Activated T-cell treated with anti-CD3 and anti-CD28 coated beads for 48 hours (primary cell): ENCODE measurements around the gene AGAP2.
A peak's percentile ranks its signal among the peaks of the same experiment; 100 is the strongest.

ENCODE experiments used
- DNase-seq: peaks from one replicate; pipeline ENCODE4 v3.0.0-alpha.2; 2020; ENCODE audit warnings: low read depth

The AGAP2 gene

DNA sequence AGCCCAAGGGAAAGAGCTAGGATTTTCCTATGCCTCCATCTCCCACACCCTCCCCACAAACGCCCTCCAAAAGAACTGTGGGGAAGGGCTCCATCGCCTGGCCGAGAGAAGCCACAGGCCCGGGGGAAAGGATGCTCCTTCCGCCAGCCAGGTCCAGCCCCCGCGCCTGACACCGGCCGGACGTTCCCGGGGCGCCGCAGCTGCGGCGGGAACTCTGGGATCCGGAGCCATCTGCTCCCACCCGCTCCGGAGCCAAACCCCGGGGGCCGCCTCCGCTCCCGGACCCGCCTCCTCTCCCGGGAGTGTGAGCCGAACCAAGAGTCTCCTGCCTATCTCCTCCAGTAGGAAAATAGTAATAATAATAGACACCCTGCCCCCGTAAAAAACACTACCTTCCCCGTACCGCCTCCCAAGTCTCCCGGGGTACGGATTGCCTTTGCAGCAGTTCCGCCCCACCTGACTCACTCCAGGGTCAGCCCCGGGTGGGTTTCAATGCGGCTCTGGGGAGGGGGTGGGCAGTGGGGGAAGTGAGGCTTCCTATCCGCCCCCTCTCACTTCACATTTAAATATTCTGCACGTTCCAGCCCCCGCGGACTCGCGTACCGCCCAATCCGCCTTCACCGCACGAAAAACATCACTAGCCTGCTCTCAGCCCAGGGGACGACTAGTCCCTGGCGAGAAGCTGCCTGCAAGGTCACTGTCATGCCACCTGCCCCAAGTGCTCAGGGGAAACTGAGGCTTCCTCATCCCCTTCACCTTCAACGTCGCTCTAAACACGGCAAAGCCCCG is 2.4 kb downstream of the AGAP2 start:
- DNase-seq: no peak

DNA sequence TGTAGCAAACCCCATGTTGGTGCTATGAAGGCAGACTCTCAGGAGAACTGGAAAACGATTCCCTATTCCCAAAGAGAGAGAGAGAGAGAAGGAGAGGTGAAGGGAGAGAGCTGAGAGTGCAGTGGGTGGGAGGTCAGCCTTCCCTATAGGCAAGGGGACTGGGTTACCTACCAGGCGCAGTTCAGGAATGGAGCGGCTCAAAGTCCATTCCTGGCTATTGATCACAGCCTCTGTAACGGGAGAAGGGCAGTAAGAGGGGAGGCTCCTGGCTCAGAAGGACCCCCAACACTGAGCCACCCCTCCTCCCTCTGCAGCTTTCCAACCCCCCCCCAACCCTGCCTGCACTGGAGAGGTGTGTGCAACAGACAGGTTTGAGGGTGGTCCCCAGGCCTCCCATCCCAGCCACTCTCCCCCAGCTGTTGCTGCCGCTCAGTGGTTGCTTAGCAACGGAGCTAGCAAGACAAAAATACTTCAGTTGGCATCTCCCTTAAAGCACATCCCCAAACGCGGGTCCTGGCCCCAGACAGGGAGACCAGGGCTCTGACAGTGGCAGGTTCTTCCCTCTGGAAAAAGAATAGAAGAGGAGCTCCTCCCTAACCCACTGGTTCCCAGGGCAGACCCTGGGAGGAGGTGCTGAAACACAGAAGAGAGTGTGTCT is 3.2 kb downstream of the AGAP2 start:
- DNase-seq: no peak

DNA sequence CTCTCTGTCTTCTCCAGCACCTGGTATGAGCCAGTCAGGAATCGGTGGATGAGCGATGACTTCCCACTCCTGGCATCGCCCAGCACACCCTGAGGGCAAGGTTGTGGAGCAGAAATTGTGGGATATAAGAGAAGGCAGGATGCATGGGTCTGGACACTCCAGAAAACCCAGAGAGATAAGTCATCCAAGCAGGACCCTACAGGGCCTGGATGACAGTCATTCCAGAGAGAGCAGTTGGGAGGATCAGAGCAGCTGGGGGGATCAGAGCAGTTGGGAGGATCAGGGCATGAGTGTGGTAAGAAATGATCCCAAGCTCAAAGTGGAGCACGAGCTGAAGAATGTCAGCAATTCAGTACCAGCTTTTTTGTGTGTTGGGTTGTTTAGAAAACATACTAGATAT is 4.0 kb downstream of the AGAP2 start:
- no peak for DNase-seq

DNA sequence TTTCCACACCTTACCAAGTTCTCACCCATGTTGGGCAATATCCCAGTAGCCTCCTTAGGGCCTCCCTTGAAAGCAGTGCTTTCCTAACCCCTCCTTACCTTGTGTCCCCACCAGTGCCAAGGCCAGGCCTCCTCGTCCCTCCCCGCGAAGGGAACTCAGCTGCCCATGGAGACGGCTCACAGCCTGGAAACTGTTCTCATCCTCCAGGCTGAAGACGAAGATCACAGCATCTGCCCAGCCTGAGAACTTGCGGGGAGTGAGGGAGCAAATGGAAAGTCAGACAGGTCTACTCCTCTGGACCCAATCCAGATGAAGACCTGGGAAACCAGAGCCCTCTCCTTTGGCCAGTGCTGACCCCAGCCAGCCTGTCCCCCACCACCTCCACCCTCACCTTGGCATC is 4.6 kb downstream of the AGAP2 start:
- no peak for DNase-seq

DNA sequence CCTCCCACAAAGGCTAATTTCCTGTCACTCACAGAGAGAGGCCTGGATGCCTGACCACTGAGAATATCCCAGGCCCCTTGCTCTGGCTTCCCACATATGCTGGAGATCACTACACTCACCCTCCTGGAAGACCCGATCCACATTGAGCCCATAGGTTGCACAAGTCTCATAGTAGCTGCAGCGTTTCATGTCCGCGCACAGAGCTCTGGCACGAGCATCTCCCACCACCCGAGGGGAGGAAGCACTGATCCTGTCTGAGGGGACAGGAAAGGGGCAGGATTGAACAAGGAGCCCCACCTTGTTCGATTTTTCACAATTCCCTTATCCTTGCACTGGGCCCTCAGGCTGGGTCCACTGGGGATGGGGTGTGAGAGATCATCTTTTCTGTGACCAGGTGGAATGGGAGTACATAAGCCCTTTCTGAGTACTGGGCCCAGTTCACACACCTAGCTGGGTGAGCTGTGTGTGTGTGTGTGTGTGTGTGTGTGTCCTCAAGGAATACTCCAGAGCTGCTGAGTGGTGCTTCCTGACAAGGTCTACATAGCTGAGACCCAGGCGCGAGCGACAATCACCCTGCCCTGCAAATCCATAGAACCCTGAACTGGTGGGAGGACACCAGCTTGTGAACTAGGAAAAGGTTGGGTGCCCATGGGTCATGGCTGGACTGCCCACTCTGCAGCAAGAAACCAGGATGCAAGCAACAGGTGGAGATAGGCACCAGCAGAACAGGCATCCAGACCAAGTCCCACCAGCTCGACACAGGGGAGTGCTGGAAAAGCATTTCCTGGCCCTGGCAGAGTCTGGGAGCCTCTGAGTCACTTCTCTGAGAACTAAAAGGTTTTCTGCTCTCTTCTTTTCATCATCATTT is 5.6 kb downstream of the AGAP2 start:
- DNase-seq: no peak

DNA sequence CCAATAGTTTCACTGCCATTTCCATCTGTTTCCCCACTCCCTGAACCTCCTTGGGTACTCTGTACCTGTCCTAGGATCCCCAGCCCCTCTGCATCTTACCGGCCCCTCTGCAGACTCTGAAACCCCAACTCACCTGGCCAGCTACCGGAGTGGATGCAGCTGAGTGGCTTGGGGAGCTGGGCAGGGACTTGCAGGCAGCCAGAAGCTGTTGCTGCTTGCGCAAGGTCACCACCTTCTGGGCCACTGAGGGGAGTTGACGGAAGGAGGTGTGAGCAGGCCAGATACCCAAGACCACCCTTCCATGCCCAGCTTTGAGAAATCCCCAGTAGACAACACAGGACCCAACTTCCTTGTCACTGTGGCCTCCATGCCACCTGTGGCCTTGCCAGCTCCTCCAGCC is 6.3 kb downstream of the AGAP2 start:
- DNase-seq: no peak

DNA sequence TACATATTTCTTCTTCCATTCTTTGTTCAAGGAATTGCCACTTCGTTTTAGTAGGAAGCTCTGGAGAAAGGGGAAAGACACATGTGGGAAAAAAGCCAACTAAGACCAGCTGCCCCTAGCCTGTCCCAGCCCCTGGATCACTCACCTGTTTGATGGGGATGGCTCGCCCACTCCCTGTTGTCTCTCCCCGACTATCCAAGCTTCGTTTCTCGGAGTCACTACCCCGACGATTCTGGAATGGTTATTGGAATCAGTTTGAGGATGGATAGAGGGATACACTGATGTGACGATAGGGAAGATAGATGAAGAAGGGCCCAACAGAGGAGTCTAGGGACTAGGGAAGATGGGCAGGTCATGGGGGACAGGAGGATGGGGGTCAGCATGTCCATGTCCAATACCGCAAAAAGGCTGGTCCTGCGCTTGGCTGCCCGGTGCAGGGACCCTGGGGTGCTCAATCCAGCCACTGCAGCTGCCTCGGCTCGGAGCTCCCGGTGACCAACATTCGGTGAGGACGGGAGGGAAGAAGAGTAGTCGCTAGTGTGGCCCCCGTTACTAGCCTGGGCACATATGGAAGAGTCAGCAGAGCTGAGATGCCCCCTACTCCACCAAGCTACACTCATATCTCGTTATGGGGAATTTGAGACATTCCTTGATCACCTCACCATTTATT is 7.0 kb downstream of the AGAP2 start:
- no peak for DNase-seq

DNA sequence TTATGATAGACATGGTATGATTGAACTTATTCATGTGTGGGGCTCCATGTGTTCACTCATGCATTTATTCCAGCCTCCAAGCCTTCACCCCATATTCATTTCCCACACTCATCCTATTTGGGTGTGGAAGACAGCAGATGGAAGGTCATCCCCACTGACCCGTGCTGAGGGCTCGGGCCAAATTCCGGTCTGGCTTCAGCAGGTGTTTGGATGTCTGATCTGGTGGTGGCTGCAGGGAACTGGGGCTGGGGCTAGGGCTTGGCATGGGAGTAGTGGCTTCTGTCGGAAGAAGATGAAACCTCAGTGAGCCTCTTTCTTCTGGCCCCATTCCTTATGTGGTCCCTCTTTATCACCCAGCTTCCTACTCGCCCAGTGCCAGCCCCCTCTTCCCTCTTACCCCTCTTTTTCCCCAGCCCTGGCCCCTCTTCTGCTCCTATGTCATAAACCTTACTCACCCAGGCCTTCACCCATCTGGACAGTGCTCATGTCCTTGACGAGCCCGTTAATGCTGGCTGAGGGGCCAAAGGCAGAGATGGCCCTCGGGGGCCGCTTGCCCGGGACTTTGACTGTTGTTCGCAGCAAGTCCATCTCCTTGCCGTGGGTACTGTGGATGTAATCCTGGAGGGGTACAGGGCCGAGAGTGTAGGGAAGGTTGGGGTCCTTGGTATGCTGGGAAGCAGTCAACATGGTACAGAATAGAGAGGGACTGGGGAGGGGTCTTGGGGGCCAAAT is 8.0 kb downstream of the AGAP2 start:
- no peak for DNase-seq

DNA sequence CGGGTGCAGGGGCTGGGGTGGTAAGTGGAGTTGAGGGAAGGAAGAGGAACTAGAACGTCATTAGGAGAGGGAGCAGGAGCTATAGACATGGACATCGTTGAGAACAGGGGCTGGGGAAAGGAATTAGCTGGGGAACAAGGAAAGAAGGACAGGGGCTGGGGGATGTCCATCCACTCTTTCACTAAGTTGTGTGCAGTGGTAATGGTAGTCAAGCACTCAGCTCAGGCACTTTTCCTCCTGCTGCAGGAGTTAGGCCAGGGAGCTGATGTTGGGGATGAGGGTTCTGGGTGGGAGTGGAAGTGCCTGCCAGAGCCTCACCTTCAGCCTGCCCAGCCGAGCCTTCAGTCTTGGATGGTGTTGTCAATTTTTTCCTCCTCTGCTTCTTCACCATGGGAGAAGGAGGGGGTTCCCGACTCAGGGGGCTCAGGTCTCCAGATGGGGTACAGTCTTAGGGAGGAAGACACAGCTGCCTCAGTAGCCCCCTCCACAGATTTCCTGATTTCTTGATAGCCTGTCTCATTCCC is 9.2 kb downstream of the AGAP2 start:
- DNase-seq: no peak

DNA sequence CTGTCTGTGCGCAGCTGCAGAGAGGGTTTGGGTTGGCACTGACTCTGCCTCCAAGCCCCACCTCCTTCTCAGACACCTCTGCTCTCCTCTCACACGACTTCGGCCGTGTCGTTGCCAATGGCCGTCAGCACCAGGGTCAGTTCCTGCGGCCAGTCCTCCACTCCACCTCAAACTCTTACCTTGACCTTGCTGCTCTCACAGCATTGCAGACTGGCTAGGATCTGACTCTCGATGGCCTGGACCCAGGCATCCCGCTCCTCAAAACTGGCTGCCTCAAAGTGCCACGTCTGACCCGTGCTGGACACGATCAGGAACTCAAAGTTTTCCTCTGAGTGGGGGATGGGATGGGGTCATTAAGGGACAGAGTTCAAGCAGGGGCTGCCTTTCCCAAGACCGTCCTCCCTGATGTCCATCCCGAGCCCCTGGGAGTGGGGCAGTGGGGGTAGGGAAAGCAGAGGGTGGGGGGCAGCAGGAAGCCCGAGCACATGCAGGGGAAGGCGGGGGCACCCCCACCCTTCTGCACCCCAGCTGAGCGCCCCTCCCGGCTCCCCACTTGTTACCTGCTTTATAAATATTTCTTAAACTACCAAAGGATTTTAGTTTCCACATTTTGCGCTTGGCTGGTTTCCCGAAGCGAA is 10.7 kb downstream of the AGAP2 start:
- no peak for DNase-seq

DNA sequence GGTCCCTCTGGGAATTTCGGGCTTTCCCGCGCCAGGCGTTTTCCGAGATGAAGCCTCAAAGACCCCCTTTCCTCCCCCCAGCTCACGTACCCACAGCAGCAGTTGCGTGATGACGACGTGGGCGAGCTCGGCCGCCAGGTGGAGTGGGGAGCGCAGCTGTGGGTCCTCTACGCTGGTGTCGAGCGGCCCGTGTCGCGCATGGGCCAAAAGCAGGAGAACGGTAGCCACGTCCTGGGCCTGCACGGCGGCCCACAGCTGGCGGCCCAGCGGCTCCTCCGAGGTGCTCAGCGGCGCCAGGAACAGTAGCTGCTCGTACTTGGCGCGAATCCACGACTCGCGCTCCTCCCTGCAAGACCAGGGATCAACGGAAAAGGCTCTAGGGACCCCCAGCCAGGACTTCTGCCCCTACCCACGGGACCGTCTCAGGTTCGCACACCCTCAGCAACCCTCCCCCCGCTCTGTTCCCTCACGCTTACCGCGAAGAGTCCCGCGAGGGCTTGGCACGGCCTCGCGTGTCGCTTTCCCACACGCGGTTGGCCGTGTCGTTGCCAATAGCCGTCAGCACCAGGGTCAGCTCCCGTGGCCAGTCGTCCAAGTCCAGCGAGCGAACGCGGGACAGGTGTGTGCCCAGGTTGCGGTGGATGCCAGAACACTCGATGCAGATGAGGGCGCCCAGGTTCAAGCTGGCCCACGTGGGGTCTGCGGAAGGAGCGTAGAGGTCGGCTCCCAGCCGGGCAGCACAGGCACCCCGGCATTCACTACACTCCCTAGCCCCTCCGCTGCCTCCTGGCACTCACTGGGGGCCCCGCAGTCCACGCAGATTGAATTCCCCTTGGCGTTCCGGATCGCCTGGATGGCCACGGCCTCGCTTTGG is 11.4 kb downstream of the AGAP2 start:
- no peak for DNase-seq

DNA sequence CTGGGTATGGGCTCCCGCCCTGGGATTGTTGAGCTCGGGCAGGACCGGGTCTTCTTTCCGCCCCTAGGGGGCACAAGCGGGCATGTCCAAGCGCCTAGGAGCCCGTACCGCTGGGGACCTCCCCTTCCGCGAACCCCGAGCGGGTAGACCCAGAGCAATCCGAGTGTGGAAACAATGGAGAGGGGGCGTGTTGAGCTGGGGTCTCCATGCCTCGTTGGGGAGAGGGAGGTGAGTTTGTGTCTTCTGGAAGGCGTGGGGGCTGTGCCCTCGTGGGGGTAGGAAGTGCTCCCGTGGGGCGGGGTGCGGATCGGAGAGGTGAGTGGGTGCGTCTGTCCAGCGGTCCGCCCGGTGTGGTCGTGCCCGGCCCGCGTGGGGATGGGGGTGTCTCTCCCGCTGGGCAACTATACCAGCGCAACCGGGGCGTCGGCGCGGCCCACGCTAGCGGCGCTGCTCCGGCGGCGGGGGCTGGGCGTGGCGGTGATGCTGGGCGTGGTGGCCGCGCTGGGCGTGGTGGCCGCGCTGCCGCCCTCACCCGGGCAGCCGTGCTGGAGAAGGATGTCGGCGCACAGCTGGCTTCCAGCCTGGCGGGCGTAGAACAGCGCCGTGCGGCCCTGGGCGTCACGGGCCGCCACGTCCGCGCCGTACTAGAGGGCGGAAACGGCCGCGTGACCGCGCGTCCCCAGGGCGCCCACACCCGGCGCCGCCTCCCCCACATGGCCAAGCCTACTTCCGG is 12.2 kb downstream of the AGAP2 start:
- peak; percentile 19 for DNase-seq

DNA sequence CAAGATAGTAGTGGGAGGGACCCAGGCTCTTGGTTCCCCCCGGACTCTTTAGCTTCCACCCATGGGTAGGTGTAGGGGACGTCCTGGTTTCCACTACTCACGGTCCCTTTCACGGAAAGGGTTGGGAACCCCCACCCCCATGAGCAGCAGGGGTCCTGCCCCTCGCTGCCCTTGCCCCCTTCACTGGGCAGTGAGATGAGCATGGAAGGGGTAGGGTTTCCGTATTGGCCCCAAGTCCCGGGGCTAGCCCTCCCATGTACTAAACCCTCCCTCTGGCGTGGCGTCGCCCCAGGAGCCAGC is 12.7 kb downstream of the AGAP2 start:
- DNase-seq: no peak

DNA sequence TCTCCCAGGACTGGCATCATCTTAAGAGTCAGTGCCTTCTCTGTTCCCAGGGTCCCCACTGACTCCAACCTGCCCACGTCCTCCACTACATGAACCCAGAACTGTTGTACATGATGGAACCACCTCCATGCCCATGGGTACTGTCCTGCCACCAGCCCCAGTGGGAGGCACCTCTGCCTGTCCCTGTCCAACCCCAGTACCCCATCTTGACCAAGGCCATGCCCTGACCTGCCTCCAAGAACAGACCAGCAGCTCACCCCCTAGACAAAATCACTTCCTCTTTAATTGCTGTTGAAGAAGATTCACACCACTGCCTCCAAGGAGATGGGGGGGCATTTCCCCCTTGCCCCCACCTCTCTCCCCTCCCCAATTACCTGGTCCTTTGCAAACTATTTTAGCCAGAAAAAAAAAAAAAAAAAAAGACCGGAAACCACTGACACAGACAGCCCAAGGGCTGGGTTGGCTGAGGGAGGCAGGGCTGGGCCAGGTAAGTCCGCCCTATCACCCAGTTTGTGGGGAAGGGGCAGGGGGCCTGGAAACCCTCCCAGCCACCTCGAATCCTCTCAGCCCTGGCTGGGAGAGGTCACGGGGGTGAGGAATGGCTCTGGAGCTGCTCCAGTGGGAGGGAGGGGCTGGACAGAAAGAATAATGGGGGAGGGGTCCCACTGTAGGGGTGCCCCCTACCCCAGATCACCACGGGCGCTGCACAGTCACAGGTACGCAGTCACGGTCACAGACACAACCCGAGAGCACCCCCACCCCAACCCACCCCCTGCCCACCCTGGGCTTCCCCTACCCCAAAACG is 13.4 kb downstream of the AGAP2 start:
- no peak for DNase-seq

DNA sequence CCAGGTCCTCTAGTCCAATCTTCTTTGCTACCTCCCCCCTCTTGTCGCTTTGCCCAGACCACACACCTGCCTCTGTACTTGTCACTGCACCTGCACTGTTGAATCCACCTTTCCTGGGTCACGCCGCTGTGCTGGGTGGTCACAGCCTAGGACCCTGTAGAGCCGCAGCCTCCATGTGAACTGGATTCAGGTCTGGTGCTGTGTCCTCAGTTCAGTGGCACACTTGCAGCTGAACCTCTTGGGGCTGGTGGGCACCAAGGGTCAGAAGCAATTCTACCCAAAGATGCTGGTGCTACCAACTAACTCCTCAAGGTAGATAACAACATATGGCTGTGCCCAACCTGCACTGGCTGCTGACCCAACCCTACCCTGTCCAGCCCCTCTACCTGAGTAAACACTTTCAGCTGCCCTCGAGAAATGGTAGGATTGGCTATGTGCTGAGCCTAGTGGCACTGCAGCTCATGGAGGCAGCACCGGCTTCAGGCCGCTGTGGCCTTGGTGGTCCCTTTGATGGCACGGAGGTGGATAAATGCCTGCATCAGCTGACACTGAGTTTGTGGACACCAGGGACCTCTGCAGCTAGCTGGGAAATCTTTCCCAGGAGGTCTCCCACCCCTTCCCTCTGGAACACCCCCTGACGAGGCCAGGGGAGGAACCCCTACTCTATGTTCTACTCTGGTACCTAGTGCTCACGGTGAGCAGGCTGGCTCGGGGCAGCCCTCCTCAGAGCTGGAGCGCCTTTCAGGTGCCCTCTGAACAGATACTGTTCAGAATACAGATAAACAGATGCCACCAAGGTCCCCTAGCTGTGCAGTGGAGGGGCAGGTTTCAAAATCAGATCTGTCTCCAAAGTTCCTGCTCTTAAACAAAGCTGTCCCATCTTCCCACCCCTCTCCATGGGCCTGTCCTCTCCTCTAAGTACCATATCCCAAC is 14.3 kb downstream of the AGAP2 start:
- DNase-seq: no peak

DNA sequence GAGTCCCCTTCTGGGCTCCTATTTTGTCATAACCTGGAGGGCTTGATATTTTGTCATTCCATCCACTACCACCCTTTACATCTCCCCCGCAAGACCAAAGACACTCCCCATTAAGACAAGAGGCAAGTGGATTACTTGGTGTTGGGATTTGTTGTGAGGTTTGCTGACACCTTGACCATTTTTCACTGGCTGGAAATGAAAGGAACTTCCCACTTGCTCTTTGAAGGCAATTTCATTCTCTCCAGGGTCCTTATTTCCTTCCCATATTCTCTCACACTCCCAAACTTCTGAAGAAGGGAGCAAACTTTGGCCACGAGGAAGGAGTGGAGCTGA is 14.9 kb downstream of the AGAP2 start:
- DNase-seq: no peak
